Hematopoietic multipotent progenitor cell treated with erythropoietin and hydrocortisone succinate and interleukin-3 and kit ligand, for 17 days (in vitro differentiated cells): ENCODE measurements around the gene SH3GL2.
"Not testable (repeated sequence)": the region's sequence is repeated elsewhere in the genome, so short reads cannot be mapped to it uniquely, and the experiment has no call there.

Source experiments
- DNase-seq: peaks from one replicate; pipeline ENCODE4 v3.0.0-alpha.2; 2015; ENCODE audit warnings: low spot score

Gene SH3GL2

DNA sequence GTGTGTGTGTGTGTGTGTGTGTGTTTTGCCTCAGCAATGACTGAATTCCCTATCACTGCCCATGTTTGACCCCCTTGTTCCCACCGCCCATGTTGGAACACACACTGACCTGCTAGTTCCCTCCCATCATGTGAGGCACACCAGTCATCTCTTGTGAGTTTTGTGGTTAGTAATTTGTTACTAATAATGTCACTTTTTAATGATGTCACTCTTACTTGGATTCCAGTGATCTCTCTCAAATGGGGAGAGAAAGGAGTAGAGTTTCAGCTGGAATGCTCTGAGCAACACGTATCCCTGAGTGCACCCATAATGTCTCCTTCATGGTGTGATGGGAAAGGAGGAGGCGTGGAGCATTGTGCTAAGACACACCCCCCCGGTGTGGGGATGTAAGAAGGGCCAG, 172.6 kb downstream of the SH3GL2 start:
- no peak for DNase-seq

DNA sequence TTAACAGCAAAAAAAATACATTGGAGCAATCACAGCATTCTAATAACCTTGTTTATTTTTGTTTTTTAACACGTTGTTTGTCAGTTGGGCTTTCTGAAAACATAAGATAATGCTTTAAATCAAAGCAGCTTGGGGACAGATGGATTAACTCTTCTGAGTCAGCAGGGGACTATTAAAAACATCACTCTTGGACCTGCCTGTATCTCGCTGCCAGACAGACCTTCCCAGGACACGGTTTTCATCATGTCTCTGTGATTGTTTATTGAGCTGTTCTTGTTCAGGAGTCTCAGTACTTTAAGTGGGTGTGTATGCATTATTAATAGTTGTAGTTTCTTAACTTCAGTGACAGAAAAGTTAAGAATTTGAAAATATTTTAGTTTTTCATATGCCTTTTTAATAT, 173.2 kb downstream of the SH3GL2 start:
- no peak for DNase-seq

DNA sequence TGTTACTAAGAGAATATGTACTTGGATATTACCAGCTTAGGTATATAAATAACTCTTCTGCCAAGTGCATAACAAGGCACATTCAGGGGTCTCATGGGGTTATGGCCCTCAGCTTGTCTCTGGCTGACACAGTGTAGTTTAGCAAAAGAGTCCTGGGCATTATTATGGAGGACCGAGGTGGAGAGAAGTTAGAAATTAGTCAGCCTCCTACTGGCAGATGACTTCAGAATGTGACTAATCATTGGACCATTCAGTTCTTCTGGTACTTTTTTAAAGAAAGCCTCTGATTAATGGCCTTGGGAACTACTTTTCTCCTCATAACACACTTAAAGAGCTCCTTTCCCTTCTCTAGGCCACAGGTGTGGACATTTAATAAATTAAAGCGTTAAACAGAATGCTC, 178.9 kb downstream of the SH3GL2 start:
- no peak for DNase-seq

DNA sequence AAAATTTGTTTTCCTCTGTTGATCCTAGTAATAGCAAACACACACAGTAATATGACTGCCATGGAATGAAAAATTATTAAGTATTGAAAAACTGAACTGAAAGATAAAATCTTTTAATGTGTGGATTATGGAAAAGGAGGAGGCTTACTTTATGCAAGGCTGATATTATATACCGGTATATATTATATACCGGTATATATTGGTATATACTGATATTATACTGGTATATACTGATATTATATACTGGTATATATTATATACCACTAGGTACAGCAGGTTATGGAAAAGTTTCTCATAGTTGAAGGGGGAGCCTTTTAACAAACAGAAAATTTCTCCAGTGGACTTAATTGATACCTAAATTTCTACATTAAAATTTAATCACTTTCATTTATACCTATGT, 181.4 kb downstream of the SH3GL2 start:
- no peak for DNase-seq

DNA sequence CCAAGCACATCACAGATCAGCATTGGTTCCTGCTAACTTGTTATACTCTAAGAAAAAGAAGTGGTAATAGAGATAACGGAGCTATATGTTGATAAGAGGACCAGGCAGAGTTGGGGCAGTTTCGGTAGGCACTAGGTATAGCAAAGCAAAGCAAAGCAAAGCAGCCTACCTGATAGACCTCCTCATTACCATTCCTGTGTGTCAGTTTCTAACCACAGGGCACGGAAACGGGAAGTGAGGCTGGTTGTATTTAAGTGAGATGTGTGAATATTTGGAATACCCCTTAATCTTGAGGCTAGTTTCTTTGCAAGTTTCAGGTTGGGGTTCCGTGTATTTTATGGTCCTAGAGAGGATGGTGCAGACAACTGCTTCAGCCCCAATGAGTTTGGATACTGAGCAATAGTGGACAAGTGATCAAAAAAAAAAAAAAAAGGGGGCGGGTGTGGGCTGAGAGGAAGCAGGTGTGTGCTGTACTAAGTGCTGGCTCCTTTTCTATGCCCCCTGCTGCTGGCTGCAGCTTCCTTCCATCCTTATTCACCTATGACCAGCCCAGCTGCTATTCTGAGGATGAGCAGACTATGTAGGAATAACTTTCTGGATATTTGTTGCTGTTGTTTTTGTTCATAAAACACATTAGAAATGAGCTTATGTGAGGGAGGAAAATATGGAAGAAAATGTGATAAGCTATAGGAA, 183.3 kb downstream of the SH3GL2 start:
- no peak for DNase-seq

DNA sequence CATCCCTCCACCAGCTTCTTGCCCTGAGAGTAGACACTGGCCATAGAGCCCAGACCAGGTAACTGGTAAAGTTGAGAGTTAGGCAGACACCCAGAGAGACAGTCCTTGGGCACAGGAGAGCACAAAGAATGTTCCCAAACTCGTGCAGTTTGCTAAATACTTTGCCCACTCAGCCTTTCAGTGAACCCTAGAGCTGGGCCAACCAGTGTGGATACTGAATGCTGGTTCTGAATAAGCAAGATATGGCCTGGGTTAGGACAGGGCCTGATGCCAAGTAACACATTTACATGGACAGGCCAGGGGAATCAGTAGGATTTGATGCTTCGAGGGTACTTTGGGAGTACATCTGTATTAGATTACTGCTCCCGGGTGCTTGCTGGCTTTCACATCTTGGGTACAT, 185.4 kb downstream of the SH3GL2 start:
- DNase-seq: no peak

DNA sequence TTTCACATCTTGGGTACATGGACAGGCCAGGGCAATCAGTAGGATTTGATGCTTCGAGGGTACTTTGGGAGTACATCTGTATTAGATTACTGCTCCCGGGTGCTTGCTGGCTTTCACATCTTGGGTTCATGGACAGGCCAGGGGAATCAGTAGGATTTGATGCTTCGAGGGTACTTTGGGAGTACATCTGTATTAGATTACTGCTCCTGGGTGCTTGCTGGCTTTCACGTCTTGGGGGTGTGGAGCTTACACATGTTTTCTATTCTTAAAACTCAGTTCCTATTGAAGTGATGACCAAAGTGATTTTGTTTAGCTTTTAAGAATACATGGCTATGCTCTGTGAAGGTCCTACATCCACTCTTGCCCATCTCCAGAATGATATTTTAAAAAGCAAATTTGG, 186.3 kb downstream of the SH3GL2 start:
- not testable (repeated sequence) for DNase-seq

DNA sequence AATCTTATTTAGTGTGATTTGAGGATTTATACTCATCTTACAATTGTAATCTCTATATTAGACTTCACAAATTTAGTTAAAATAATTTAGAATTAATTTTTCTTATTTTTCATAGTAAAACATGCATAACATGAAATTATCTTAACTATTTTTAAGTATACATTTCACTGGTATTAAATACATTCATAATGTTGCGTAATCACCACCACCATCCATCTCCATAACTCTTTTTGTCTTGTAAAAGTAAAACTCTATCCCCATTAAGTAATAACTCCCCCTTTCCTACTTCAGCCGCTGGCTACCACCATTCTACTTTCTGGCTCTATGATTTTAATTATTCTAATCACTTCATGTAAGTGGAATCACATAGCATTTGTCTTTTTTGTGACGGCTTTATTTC, 193.4 kb downstream of the SH3GL2 start:
- no peak for DNase-seq

DNA sequence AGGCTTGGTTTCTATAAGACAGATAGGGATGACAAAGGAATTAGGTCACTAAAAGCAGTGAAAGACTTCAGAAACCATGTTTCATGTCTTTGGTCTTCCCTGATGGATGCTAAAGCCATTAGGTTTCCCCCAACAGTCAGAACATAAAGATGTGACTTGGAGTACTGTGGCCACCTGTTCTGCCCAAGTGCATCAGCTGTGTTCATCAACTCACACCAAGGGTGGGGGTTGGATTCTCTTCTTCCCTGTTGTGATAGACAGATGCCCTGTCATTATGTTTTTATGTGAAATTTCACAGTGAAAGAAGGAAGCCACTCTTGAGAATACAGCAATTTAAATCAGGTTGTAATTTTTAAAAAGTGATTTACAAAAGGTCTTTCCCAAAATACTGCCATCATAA, 196.8 kb downstream of the SH3GL2 start:
- no peak for DNase-seq

DNA sequence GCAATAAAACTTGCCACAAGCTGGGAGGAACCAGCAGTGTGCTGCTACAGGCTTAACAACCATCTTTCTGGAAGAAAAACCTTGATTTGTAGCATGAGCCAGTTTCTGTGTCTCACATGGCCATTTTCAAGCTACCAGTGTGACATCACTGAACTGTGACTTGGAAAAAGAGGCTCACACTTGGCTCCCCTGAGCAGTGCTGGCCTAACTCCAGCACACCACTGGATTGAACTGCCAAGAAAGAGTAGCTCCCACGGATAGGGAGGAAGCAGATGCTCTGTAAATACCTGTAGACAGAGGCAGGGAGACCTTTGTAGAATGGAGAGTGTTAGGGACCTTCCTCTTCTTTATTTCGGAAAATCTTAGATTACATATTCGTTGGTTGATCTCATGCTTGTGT, 197.9 kb downstream of the SH3GL2 start:
- no peak for DNase-seq

DNA sequence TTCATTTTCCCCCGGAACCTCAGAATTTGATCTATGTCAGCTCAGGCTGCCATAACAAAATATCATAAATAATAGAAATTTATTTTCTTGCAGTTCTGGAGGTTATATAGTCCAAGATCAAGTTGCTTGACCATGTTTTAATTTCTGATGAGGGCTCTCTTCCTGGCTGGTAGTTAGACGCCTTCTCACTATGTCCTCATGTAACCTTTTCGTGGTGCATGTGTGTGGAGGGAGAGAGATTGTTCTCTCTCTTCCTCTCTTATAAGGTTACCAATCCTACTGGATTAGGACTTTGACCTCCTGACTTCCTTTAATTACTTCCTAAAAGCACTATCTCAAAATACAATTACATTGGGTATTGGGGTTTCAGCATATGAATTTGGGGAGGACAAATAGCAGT, 198.6 kb downstream of the SH3GL2 start:
- DNase-seq: no peak

DNA sequence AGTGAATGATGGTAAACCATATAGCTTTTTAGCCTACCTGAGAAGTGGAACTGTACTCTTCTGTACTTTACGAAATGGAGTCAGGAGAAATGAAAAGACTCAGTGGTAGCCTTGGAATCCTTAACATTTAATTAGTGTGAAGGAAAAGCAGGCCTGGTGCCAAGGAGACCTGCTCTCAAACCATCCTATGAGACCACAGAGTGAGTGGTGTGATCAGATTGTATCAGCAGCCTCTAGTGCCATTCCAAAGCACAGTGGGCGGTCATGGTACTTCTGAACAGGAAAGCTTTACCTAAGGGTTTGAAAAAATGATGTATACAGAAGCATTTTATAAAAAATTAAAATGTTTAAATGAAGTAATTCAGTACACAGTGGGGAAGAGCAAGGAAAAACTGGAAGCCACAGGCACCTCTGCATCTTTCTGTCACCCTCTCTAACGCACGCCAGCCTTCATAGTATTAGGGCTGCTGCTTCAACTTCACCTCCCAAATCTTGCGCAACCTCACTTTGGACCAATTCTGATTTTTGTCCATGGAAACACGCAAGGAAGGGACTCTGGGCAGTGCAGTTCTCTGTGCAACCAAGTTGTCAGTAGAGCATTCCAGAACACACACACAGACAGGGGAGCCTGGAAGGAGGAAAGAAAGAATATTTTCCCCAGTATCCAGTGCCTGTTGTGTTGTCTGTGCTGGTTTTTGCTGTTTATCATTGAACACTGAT, 203.7 kb downstream of the SH3GL2 start:
- DNase-seq: no peak

DNA sequence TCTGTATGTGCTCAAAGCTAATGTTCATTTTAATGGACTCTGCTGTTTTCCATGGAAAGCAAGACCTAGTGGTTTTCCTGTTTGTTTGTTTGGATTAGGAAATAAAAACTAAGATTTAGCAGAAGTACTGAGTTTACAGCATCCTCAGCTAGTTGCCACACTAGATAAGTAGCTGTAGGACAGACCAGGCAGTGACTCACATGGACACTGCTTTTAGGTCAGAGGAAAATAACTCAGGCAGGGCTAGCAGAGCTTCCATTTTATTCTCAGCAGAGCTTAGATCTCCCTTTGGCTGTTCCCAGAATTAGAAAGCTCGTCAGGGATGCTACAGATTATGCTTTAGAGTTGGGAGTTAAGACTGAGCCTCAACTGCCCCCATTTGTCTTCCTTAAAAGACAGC, 204.4 kb downstream of the SH3GL2 start:
- no peak for DNase-seq

DNA sequence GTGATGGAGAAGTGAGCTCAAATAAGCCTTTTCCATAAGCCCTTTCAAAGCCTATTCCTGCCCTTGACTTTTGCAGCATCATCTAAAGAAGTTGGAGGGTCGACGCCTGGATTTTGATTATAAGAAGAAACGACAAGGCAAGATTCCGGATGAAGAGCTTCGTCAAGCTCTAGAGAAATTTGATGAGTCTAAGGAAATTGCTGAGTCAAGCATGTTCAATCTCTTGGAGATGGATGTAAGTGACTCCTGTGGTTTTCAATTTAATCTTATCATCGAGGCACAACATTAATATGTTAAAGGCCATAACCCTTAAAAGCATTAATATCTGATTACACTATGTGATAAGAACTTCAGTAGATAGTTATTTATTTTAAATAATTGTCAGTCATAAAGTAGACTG, 210.4 kb downstream of the SH3GL2 start:
- DNase-seq: no peak

DNA sequence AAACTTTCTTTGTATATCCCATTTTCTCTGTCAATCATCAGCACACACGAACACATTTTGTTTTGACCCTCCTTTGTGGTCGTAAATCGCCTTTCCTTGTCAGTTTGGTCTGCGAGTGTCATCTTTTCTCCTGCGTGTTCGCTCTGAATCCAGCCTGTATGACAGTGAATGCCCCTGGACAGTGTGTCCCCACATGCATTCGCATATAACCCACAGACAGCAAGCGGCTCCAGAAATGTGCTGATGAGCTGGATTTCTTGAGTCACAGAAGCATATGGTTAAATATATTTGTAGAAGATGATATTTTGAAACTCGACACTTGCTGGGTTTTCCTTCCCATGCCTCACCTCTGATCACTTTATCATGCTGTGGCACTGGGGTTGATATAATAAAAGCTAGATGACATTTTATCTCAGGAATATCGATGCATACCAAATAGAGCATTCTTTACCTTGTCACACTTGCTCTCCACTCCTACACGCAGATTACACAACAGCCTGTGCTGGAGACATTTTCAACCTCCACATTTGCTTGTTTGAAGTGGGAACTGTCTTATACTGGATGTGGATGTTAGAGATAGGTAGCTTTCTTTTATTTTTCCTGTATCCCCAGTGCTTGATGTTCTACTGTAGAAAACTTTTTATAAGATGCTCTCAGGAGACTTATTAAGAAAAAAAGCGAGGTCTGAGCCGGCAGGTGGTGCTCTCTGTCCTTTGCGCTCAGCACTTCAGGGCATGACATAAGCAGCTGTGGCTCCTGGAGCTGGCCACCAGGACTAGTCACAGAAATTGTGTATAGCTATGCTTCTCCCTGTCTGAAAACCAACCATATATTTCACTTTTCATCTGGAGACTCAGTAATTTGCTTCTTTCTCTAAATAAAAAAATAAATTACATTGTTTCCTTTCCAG, 215.1 kb downstream of the SH3GL2 start:
- no peak for DNase-seq

DNA sequence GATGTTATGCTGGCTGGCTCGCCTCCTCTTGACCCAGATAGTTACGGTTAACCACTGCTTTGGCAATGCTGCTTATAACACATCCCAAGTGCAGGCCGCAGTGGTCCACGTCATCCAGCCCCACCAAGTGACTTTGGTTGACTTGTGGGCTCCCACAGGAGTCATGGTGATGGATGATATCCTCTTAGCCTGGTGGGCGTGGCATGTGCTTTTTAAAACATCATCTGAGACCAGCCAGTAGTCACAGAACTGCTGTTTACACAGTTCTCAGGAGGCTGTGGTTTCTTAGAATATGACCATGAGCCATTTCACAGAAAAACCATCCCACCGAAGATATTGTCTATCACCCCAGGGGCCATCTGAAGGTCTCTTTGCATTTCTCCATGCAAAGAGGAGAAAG, 216.9 kb downstream of the SH3GL2 start:
- no peak for DNase-seq

DNA sequence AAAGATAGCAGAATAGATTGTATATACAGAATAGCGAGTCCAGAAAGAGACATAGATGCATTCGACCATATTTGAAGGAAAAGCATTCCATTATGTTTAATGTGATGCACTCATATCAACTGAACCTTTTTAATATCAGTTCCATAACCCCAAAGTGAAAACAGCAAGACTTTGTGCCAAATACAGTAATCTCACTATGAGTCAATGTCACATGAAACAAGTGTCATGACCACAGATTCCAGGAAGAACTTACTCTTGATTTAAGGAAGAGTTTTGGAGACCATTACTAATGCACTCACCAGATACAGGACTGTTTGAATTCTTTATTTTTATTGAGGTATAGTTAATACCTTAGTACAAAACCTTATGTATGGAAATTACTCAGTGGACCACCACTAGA, 220.5 kb downstream of the SH3GL2 start:
- DNase-seq: no peak

DNA sequence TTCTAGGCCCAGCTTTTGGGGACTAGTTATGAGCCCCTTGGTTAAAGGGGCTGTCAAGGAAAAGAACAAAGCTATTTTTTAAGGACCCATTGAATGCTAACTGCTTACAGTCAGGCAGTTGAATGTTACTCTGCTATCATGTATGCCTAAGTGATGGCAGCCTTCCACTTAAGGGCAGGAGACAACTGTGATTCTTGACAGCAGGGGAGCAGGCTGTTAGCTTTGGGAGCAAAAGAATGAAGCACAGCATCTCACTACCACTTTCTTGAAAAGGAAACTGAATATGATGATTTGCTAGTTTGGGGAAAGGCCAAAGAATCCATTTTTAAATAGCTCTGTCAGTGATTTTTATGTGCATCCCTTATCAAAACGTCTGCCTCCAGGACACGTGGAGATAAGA, 221.6 kb downstream of the SH3GL2 start:
- no peak for DNase-seq

DNA sequence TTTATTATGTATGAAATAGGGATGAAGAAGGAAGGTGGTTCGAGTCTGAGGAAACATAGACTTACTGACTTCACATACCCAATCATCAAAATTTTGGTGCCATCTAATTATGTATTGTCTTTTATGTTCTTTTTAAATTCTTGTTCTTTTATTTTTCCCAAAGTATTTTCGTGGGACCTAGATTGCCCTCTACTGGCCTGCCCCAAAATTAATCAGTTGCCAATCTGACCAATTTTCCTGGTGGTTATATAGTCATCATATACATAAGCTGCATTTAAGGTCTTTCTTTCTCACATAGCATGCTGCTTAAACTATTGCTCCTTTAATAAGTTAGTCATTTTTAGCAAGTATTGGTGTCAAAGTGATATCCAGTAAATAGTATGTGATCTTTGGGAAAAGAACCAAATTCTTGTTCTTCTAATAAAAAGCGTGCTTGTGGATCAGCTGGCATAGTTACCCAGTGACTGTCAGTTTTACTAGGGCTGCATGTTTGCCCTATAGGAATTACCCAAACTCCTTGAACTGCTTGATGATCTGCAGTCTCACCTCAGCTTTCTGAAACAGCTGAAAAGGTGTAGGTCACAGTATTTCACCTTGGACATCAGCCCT, 223.5 kb downstream of the SH3GL2 start:
- no peak for DNase-seq

DNA sequence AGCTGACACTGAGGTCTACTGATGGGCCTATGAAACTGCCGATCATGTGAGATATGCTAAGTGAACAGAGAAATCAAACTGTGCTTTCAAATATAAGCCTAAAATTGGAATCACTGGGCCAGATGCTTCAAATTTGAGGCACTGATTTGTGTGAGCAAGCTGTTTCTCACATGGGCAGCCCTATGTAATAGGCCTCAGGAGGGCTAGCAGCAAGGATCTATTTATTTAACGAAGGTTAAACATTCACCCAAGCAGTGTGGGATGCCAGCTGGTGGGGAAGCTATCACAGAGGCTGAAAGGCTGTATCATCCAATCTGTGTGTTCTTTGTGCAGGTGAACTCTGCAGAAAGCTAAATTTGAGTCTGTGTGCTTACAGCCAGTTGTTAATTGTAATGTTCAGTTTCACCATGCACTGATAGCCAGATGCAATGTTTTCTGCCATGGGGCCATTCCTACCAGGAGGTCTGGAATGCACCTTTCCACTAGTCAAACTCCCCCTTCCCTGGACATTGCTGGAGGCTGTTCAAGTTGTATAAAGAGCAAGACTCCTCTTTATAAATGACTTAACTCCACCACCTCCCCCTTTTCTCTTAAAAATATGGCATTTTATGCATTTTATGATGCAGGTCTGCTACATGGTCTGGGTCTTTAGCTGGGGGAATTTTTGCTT, 228.9 kb downstream of the SH3GL2 start:
- no peak for DNase-seq

DNA sequence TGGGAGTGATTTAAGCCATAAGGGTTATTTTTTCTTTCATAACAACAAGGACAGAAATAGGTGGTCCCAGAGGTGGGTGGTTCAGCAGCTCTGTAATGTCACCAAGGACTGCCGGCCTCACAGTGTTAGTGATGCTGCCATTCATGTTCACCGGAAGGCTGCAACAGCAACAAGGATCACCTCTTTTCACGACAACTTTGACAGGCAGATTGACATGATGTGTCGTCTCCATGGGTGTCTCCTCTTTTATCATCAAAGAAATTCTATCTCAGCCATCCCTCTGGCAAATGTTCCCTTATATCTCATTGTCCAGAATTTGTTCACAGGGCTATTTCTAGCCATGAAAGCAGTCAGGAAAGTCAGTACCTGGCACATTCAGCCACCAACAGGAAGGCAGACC, 231.5 kb downstream of the SH3GL2 start:
- DNase-seq: no peak
